ENCODE results near the gene IP6K2.

- TF ChIP-seq, protein P1, sequence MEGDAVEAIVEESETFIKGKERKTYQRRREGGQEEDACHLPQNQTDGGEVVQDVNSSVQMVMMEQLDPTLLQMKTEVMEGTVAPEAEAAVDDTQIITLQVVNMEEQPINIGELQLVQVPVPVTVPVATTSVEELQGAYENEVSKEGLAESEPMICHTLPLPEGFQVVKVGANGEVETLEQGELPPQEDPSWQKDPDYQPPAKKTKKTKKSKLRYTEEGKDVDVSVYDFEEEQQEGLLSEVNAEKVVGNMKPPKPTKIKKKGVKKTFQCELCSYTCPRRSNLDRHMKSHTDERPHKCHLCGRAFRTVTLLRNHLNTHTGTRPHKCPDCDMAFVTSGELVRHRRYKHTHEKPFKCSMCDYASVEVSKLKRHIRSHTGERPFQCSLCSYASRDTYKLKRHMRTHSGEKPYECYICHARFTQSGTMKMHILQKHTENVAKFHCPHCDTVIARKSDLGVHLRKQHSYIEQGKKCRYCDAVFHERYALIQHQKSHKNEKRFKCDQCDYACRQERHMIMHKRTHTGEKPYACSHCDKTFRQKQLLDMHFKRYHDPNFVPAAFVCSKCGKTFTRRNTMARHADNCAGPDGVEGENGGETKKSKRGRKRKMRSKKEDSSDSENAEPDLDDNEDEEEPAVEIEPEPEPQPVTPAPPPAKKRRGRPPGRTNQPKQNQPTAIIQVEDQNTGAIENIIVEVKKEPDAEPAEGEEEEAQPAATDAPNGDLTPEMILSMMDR (IDR thresholded peaks at IDR 0.05; ENCODE audit: low read length) = no peak
- TF ChIP-seq EZH2 (IDR thresholded peaks at IDR 0.05; ENCODE audit: borderline replicate concordance, low read length) = no peak
Measured at GRCh38 chr3:48696601-48697000, 20.4 kb downstream of the IP6K2 start.
